RWPE2 (cell line): ENCODE measurements around the gene JAG2.

ENCODE experiments used
- ATAC-seq: fragments of 200-7000 bp; cut with Tn5 transposase; 3 replicates; pipeline ENCODE4 v1.9.1; 2021; ENCODE audit warnings: low read depth
- DNase-seq: peaks from one replicate; pipeline ENCODE4 v3.0.0-alpha.2; 2020; ENCODE audit warnings: low spot score
- H3K27ac ChIP-seq: fragments of 450-650 bp; 2 replicates; pipeline ENCODE4 v1.5.1; 2017; ENCODE audit warnings: mild to moderate bottlenecking; ENCODE audit not compliant: poor library complexity, severe bottlenecking
- H3K27me3 ChIP-seq: fragments of 250-450 bp; sonication (Bioruptor Pico); 2 replicates; pipeline ENCODE4 v1.5.1; 2021; ENCODE audit warnings: mild to moderate bottlenecking, moderate library complexity; ENCODE audit not compliant: insufficient read depth, poor library complexity, severe bottlenecking
- H3K36me3 ChIP-seq: fragments of 250-450 bp; sonication (Bioruptor Pico); 2 replicates; pipeline ENCODE4 v1.5.1; 2020; ENCODE audit warnings: low read depth, mild to moderate bottlenecking, moderate library complexity
- H3K4me1 ChIP-seq: fragments of 250-450 bp; sonication (Bioruptor Pico); 2 replicates; pipeline ENCODE4 v1.5.1; 2021; ENCODE audit warnings: mild to moderate bottlenecking, moderate library complexity; ENCODE audit not compliant: insufficient read depth, poor library complexity, severe bottlenecking
- H3K4me3 ChIP-seq: fragments of 250-450 bp; sonication (Bioruptor Pico); 2 replicates; pipeline ENCODE4 v1.5.1; 2021; ENCODE audit warnings: mild to moderate bottlenecking, moderate library complexity; ENCODE audit not compliant: severe bottlenecking
- H3K9me3 ChIP-seq: fragments of 250-450 bp; sonication (Bioruptor Pico); 2 replicates; pipeline ENCODE4 v1.5.1; 2021; ENCODE audit warnings: mild to moderate bottlenecking, moderate library complexity; ENCODE audit not compliant: severe bottlenecking
- TF ChIP-seq, protein P1 (sequence below): fragments of 450-650 bp; IDR thresholded peaks from one replicate; pipeline ENCODE4 v1.5.1; 2017; ENCODE audit warnings: mild to moderate bottlenecking, moderate library complexity; ENCODE audit not compliant: poor library complexity, severe bottlenecking

Gene JAG2

GRCh38 chr14:105180592-105181548 lies 12.3 kb upstream of the JAG2 start, which contains the start of gene NUDT14:
TSS of gene NUDT14 (minus strand) at chr14:105181312. CDS start at chr14:105181209, 103 bp downstream.
- TF ChIP-seq, protein P1, sequence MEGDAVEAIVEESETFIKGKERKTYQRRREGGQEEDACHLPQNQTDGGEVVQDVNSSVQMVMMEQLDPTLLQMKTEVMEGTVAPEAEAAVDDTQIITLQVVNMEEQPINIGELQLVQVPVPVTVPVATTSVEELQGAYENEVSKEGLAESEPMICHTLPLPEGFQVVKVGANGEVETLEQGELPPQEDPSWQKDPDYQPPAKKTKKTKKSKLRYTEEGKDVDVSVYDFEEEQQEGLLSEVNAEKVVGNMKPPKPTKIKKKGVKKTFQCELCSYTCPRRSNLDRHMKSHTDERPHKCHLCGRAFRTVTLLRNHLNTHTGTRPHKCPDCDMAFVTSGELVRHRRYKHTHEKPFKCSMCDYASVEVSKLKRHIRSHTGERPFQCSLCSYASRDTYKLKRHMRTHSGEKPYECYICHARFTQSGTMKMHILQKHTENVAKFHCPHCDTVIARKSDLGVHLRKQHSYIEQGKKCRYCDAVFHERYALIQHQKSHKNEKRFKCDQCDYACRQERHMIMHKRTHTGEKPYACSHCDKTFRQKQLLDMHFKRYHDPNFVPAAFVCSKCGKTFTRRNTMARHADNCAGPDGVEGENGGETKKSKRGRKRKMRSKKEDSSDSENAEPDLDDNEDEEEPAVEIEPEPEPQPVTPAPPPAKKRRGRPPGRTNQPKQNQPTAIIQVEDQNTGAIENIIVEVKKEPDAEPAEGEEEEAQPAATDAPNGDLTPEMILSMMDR: peak; percentile 18
- Histone ChIP-seq H3K4me3 (peak within 1 kb of the TSS; percentile 53), H3K36me3 (no peaks in the 10 kb centered on the region), H3K4me1 (peaks cover 7% of the 10 kb centered on the region), H3K27ac (peak within 1 kb of the TSS; percentile 9), H3K27me3 (no peaks in the 10 kb centered on the region), H3K9me3 (no peaks in the 10 kb centered on the region)
- ATAC-seq (peak; percentile 57), DNase-seq (no peak)

- no peak overlapping the region for H3K27ac ChIP-seq
- no peaks in the 10 kb centered on the region for H3K27me3 ChIP-seq
- no peak overlapping the region for H3K4me3 ChIP-seq
- ATAC-seq: no peak
- H3K9me3 ChIP-seq: no peaks in the 10 kb centered on the region
- TF ChIP-seq, protein P1: no peak
- DNase-seq: no peak
- H3K4me1 ChIP-seq: peaks cover 9% of the 10 kb centered on the region
- no peaks in the 10 kb centered on the region for H3K36me3 ChIP-seq
Measured at GRCh38 chr14:105179191-105179590, 10.6 kb upstream of the JAG2 start.

GRCh38 chr14:105178868-105179140 lies 10.2 kb upstream of the JAG2 start:
- no peak for DNase-seq

GRCh38 chr14:105178069-105178867 lies 9.7 kb upstream of the JAG2 start:
- H3K4me1 ChIP-seq: peaks cover 9% of the 10 kb centered on the region
- TF ChIP-seq, protein P1: peak; percentile 6
- ATAC-seq: no peak
- DNase-seq: no peak
- H3K9me3 ChIP-seq: no peaks in the 10 kb centered on the region
- no peak overlapping the region for H3K27ac ChIP-seq
- no peaks in the 10 kb centered on the region for H3K36me3 ChIP-seq
- no peaks in the 10 kb centered on the region for H3K27me3 ChIP-seq
- no peak overlapping the region for H3K4me3 ChIP-seq

More at GRCh38 chr14:105178868-105179140, 10.2 kb upstream of the JAG2 start:
- no peak for ATAC-seq
- Histone ChIP-seq H3K9me3 (no peaks in the 10 kb centered on the region), H3K4me3 (no peak overlapping the region), H3K27ac (no peak overlapping the region), H3K4me1 (peaks cover 9% of the 10 kb centered on the region), H3K36me3 (no peaks in the 10 kb centered on the region), H3K27me3 (no peaks in the 10 kb centered on the region)
- TF ChIP-seq, protein P1: no peak
